ENCODE data around the gene ADGRE1.

DNA sequence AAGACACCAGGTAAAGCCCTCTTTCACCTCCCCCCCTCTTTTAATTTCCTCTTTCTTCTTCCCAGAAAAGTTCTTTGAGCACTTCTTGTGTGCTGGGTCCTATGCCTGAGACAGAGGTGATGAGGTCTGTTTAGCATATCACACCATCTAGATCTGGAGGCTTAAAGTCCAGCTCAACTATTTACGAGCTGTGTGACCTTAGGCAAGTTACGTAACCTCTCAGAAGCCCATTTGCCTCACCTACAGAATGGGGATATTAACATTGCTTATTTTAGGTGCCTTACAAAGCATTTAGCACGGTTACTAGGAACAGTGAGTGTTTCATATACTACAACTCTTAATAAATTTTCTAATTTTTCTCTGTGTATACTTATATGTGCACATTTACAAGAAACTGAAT lies 47.7 kb downstream of the ADGRE1 start:
- TF ChIP-seq, protein P1, sequence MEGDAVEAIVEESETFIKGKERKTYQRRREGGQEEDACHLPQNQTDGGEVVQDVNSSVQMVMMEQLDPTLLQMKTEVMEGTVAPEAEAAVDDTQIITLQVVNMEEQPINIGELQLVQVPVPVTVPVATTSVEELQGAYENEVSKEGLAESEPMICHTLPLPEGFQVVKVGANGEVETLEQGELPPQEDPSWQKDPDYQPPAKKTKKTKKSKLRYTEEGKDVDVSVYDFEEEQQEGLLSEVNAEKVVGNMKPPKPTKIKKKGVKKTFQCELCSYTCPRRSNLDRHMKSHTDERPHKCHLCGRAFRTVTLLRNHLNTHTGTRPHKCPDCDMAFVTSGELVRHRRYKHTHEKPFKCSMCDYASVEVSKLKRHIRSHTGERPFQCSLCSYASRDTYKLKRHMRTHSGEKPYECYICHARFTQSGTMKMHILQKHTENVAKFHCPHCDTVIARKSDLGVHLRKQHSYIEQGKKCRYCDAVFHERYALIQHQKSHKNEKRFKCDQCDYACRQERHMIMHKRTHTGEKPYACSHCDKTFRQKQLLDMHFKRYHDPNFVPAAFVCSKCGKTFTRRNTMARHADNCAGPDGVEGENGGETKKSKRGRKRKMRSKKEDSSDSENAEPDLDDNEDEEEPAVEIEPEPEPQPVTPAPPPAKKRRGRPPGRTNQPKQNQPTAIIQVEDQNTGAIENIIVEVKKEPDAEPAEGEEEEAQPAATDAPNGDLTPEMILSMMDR (IDR thresholded peaks at IDR 0.05): no peak
- no peak for TF ChIP-seq EP300 (IDR thresholded peaks at IDR 0.05)
- no peak for TF ChIP-seq POLR2AphosphoS5 (IDR thresholded peaks at IDR 0.05)
- TF ChIP-seq POLR2A (IDR thresholded peaks at IDR 0.05; ENCODE audit: low read depth): no peak

Measured in esophagus muscularis mucosa (tissue), 4 donors.